NCI-H446 treated with DMSO at 0.1 percent for 48 hours (cell line): Measurements from ENCODE around the gene ZNF358.

Experiments
- DNase-seq: peaks from one replicate; lab custom pipeline; 2025; lab: John Stamatoyannopoulos, UW

Gene ZNF358

GRCh38 chr19:7520131-7521051 lies 4.5 kb downstream of the ZNF358 start:
- no peak for DNase-seq

DNA sequence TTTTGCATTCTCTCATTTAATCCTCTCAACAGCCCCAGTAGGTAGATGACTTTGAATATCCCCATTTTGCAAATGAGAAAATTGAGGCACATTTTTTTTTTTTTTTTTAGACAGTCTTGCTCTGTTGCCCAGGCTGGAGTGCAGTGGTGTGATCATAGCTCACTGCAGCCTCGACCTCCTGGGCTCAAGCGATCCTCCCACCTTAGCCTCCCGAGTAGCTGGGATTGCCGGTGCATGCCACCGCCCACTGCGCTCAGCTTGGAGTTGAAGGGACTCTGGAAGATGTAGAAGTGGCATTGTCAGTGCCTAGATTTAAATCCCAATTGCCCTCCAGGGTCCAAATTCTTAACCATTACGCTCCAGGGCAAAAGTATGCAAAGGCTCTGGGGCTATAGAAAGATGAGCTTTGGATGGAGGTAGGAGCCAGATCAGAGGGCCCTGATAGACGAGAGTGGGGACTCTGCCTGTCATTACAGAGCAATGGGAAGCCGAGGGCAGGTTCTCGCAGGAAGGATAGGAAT lies 5.7 kb downstream of the ZNF358 start:
- no peak for DNase-seq

DNA sequence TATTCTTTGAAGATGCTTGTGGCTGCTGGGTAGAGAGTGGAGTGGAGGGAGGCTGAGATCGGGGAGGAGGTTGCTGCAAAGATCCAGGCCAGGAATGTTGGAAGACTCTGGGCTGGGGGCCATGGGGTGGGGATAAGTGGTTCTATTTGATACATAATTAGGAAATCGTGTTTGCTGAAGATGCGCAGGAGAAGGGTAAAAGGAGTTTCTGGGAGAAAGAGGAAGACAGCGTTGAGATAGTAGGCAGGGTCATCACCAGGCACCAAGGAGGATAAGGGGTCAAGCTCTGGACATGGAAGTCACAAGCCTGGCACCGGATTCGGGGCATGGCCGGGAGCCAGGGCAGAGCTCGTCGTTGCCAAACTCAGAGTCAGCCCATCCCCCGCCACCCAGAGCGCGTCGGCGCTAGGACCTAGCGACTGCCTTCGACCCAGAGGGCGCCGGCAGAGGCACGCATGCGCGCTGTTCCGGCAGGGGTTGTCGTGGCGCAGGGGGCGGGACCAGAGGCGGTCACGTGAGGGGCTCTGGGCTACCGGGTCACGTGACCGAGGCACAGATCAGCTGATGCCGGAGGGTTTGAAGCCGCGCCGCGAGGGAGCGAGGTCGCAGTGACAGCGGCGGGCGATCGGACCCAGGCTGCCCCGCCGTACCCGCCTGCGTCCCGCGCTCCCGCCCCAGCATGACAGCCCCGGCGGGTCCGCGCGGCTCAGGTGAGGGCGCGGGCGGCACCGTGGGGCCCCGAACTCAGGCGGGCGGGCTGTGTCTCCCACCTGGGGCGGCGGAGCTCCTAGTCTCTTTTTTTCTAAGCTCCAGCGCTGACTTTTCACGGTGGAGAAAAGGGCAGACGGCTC lies 6.4 kb downstream of the ZNF358 start, which contains the start of gene MCOLN1:
Gene MCOLN1 (plus strand): TSS at position 553 of the 851 bp plus-strand sequence. CDS start 127 bp downstream, at position 680.
- DNase-seq = peak; percentile 91

DNA sequence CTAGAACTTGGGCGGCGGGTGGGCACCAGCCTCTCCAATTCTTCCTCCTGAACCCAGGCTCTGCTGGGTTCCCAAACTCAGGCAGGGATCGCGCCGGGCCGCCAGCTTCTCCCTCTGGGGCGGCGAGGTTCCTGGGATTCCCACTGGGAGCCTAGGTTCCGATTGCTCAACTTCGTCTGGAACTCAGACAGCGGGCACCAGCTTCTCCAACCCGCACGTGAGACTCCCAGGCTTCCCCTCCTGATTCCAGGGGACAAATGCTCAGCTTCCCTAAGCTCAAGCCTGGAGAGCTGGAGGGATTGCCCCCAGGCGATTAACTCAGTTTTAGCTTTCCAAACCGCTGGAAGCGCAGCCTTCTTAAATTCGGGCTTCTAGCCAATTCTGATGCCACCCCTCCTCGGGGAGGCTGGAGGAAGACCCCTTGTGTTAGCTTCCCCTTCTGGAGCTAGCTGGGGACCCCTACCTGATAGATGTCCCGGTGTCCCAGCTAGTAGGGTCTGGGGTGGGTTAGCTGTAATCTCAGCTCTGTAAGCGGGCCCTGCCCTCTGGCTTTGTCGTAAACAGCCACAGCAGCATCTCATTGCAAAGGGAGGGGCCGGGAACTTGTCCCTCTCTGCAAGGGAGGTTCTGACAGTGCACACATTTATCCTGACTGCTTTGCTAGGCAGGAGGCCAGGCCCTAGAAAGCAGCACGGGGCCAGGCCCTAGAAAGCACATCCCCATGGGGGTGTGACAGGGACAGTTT lies 7.2 kb downstream of the ZNF358 start:
- no peak for DNase-seq

- no peak for DNase-seq
Observed at GRCh38 chr19:7524523-7524922, 8.6 kb downstream of the ZNF358 start.

- DNase-seq = no peak
Observed at GRCh38 chr19:7524992-7525739, 9.3 kb downstream of the ZNF358 start.

- DNase-seq = no peak
Observed at GRCh38 chr19:7526059-7526929, 10.4 kb downstream of the ZNF358 start.

GRCh38 chr19:7527516-7528191 lies 11.8 kb downstream of the ZNF358 start:
- DNase-seq = no peak

- DNase-seq = no peak
Observed at GRCh38 chr19:7528192-7528519, 12.3 kb downstream of the ZNF358 start.

DNA sequence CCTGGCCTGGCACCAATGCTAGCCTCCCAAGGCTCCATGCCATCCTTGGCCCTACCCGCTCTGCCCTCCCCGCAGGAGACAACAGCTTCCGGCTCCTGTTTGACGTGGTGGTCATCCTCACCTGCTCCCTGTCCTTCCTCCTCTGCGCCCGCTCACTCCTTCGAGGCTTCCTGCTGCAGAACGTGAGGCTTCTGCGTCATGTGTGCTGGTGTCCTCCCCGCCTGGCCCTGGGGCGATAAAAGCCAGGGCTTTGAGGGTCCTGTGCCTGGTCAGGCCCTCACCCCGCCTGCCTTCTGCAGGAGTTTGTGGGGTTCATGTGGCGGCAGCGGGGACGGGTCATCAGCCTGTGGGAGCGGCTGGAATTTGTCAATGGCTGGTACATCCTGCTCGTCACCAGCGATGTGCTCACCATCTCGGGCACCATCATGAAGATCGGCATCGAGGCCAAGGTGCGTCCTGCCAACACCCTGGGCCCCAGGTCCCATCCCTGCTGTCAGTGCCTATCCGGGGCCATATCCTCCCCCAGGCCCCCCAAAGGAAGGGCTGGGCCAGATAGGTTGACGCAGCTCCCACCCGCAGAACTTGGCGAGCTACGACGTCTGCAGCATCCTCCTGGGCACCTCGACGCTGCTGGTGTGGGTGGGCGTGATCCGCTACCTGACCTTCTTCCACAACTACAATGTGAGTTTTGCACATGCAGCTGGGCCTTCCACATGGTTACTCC lies 12.8 kb downstream of the ZNF358 start:
- no peak for DNase-seq

GRCh38 chr19:7529246-7529600 lies 13.3 kb downstream of the ZNF358 start:
- DNase-seq = no peak

GRCh38 chr19:7529610-7530490 lies 13.9 kb downstream of the ZNF358 start:
- no peak for DNase-seq

DNA sequence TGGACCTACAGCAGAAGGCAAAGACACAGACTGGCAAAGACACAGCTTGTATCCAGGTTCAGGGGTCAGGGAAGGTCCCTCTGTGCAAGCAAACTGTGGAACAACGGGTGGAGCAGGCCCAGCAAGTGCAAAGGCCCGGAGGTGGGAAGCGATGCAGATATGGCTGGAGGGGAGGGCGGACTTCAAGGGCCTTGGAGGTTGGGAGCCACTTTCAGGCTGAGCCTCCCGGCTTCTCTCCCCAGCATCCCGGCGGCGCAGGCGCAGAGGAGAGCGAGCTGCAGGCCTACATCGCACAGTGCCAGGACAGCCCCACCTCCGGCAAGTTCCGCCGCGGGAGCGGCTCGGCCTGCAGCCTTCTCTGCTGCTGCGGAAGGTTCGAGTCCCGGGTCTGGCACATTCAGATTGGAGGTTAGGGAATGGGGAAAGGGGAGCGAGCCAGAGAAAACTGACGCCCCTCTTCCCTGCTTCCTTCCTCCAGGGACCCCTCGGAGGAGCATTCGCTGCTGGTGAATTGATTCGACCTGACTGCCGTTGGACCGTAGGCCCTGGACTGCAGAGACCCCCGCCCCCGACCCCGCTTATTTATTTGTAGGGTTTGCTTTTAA lies 17.5 kb downstream of the ZNF358 start:
- no peak for DNase-seq

- peak; percentile 42 for DNase-seq
Observed at GRCh38 chr19:7533925-7534480, 18.1 kb downstream of the ZNF358 start.

DNA sequence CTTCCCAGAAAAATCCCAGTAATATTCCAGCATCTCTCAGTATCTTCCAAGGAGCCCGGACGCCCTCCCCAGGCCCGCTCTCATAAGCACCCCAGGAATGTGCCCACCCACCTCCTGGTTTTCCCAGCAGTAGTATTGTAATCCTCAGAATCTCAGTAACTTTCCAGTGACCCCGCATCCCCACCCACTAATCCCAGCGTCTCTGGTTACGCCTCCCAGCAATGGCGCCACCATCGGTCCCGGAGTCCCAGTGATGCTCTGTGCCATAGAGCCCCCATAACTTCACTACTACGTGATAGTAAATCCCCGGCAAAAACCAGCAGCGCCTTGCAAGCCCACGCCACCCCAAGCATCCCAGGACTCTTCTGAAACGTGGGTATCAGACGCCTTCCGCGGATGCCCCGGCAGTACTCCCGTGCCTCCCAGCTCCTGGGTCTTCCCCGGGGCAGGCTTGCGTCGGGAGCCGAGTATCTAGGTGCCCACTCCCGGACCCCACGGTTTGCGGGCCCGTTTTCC lies 18.7 kb downstream of the ZNF358 start:
- no peak for DNase-seq

- peak; percentile 75 for DNase-seq
Observed at GRCh38 chr19:7535047-7535997, 19.4 kb downstream of the ZNF358 start, which contains the start of gene PNPLA6. Gene PNPLA6, plus strand, starts transcription at chr19:7535717. Its CDS starts 72 bp downstream, at chr19:7535789.
